ENCODE measurements around the gene AP2B1. TPM values are rescaled to one million over a fixed set of nuclear protein-coding genes. Genes with fewer than 3 reads are reported as not detected.

The AP2B1 gene
- total and polyA plus RNA-seq, 9 of the 15 experiments (the other 6 are each of a cell fraction or from before 2014, with no cell fraction given): 60.1 to 287 (median 105) TPM

DNA sequence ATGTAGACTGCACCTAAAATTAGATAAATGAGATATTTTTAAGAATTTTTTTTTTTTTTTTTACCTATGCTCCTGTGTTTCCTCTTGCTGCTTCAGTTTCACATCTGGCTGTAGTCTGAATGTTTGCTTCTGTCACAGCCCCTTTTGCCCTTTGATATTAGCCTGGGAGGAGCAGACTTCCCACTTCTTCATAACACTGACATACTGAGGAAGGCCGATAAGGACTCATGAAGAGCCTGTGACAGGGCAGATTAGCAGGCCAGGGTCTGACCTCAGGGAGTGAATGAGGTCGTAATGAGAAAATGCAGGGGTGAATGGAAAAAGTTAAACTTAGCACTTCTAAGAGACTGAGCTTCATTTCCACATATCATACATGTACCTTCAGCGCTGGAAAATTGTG lies 26.4 kb upstream of the AP2B1 start, which contains the start of gene SLFN14 (continued):
- TF ChIP-seq TFAP4 (CRISPR knock-in tag; IDR thresholded peaks at IDR 0.05; ENCODE audit: borderline replicate concordance): no peak
- TF ChIP-seq, protein P1, sequence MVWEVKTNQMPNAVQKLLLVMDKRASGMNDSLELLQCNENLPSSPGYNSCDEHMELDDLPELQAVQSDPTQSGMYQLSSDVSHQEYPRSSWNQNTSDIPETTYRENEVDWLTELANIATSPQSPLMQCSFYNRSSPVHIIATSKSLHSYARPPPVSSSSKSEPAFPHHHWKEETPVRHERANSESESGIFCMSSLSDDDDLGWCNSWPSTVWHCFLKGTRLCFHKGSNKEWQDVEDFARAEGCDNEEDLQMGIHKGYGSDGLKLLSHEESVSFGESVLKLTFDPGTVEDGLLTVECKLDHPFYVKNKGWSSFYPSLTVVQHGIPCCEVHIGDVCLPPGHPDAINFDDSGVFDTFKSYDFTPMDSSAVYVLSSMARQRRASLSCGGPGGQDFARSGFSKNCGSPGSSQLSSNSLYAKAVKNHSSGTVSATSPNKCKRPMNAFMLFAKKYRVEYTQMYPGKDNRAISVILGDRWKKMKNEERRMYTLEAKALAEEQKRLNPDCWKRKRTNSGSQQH (CRISPR knock-in tag; IDR thresholded peaks at IDR 0.05): 0 out of 2 replicates have a peak, but pooled peaks have one; percentile 61
- TF ChIP-seq TBP (optimal IDR thresholded peaks at IDR 0.05; ENCODE audit: low read depth, low read length): peak; percentile 79
- peak; percentile 74 for TF ChIP-seq POLR2H (tag; IDR thresholded peaks at IDR 0.05; ENCODE audit: low read depth)
- peak; percentile 91 for TF ChIP-seq DACH1 (IDR thresholded peaks at IDR 0.05; ENCODE audit: partially characterized antibody)
- TF ChIP-seq TCF7 (IDR thresholded peaks at IDR 0.05; ENCODE audit: borderline replicate concordance): peak; percentile 80; the same call in 1 of the 2 replicates
- no peak for TF ChIP-seq ZNF699 (CRISPR knock-in tag; IDR thresholded peaks at IDR 0.05; ENCODE audit: insufficient replicate concordance)
- TF ChIP-seq, protein P2, sequence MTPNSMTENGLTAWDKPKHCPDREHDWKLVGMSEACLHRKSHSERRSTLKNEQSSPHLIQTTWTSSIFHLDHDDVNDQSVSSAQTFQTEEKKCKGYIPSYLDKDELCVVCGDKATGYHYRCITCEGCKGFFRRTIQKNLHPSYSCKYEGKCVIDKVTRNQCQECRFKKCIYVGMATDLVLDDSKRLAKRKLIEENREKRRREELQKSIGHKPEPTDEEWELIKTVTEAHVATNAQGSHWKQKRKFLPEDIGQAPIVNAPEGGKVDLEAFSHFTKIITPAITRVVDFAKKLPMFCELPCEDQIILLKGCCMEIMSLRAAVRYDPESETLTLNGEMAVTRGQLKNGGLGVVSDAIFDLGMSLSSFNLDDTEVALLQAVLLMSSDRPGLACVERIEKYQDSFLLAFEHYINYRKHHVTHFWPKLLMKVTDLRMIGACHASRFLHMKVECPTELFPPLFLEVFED (CRISPR knock-in tag; conservative IDR thresholded peaks at IDR 0.05): peak; percentile 65; the same call in 1 of the 2 replicates
- TF ChIP-seq, protein P3, sequence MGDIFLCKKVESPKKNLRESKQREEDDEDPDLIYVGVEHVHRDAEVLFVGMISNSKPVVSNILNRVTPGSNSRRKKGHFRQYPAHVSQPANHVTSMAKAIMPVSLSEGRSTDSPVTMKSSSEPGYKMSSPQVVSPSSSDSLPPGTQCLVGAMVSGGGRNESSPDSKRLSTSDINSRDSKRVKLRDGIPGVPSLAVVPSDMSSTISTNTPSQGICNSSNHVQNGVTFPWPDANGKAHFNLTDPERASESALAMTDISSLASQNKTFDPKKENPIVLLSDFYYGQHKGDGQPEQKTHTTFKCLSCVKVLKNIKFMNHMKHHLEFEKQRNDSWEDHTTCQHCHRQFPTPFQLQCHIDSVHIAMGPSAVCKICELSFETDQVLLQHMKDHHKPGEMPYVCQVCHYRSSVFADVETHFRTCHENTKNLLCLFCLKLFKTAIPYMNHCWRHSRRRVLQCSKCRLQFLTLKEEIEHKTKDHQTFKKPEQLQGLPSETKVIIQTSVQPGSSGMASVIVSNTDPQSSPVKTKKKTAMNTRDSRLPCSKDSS (IDR thresholded peaks at IDR 0.05; ENCODE audit: low read depth, partially characterized antibody): no peak
- peak; percentile 100 for TF ChIP-seq TEAD4 (IDR thresholded peaks at IDR 0.05; ENCODE audit: low read length)
- no peak for TF ChIP-seq TEAD4 (CRISPR knock-in tag; IDR thresholded peaks at IDR 0.05; ENCODE audit: borderline replicate concordance)
- no peak for TF ChIP-seq ZKSCAN3 (CRISPR knock-in tag; IDR thresholded peaks at IDR 0.05)
- TF ChIP-seq, protein P4, sequence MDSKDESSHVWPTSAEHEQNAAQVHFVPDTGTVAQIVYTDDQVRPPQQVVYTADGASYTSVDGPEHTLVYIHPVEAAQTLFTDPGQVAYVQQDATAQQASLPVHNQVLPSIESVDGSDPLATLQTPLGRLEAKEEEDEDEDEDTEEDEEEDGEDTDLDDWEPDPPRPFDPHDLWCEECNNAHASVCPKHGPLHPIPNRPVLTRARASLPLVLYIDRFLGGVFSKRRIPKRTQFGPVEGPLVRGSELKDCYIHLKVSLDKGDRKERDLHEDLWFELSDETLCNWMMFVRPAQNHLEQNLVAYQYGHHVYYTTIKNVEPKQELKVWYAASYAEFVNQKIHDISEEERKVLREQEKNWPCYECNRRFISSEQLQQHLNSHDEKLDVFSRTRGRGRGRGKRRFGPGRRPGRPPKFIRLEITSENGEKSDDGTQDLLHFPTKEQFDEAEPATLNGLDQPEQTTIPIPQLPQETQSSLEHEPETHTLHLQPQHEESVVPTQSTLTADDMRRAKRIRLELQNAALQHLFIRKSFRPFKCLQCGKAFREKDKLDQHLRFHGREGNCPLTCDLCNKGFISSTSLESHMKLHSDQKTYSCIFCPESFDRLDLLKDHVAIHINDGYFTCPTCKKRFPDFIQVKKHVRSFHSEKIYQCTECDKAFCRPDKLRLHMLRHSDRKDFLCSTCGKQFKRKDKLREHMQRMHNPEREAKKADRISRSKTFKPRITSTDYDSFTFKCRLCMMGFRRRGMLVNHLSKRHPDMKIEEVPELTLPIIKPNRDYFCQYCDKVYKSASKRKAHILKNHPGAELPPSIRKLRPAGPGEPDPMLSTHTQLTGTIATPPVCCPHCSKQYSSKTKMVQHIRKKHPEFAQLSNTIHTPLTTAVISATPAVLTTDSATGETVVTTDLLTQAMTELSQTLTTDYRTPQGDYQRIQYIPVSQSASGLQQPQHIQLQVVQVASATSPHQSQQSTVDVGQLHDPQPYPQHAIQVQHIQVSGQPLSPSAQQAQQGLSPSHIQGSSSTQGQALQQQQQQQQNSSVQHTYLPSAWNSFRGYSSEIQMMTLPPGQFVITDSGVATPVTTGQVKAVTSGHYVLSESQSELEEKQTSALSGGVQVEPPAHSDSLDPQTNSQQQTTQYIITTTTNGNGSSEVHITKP (IDR thresholded peaks at IDR 0.05; ENCODE audit: partially characterized antibody): peak; percentile 75
- TF ChIP-seq MTF1 (CRISPR knock-in tag; IDR thresholded peaks at IDR 0.05; ENCODE audit: borderline replicate concordance): no peak
- no peak for TF ChIP-seq SRSF3 (IDR thresholded peaks at IDR 0.05; ENCODE audit: insufficient read depth, low read length)
- no peak for TF ChIP-seq ETV1 (tag; conservative IDR thresholded peaks at IDR 0.05; ENCODE audit: low read depth)
- no peak for TF ChIP-seq ZNF263 (CRISPR knock-in tag; IDR thresholded peaks at IDR 0.05; ENCODE audit: borderline replicate concordance)
- peak; percentile 54; the same call in 1 of the 2 replicates for TF ChIP-seq GATAD2B (IDR thresholded peaks at IDR 0.05; ENCODE audit: borderline replicate concordance)

Measured in K562 (cell line).